H1 (cell line): ENCODE results near the gene PLA2G4E. TPM values are rescaled to one million over a fixed set of nuclear protein-coding genes. Genes with fewer than 3 reads are reported as not detected.

Experiments used
- CBX5 ChIP-seq: fragments of 300-800, 300-1000 bp; sonication (generic); IDR thresholded peaks from 2 replicates; pipeline ENCODE4 v1.7.1; 2016; ENCODE audit warnings: antibody characterized with exemption, low read length, low read depth
- CBX8 ChIP-seq: fragments of 300-800, 300-1000 bp; sonication (generic); IDR thresholded peaks from 2 replicates; pipeline ENCODE4 v1.7.1; 2016; ENCODE audit warnings: low read depth, low read length, borderline replicate concordance
- JUN ChIP-seq: IDR thresholded peaks from 2 replicates; pipeline ENCODE4 v1.6.1; 2011; ENCODE audit warnings: low read depth, mild to moderate bottlenecking, improper control_type of control experiment, low read length
- JUND ChIP-seq: IDR thresholded peaks from 2 replicates; pipeline ENCODE4 v1.6.1; 2011; ENCODE audit warnings: mild to moderate bottlenecking, improper control_type of control experiment, low read length
- PHF8 ChIP-seq: fragments of 200-600 bp; sonication (generic); conservative IDR thresholded peaks from 2 replicates; pipeline ENCODE4 v1.7.1; 2012; ENCODE audit warnings: low read depth, mild to moderate bottlenecking, inconsistent platforms, low read length, moderate library complexity
- SIN3A ChIP-seq, 2 experiments: IDR thresholded peaks in 1 of 2; conservative IDR thresholded peaks in 1 of 2; 2 replicates each; pipeline ENCODE4 v1.6.1; 2011 to 2012; ENCODE audit warnings: low read length in 2 of 2, improper control_type of control experiment in 1 of 2, low read depth in 1 of 2, mild to moderate bottlenecking in 1 of 2
- polyA plus RNA-seq, 7 experiments: library from polyadenylated mRNA; depleted of rRNA in 3 of 7; stranded (reverse) in 5 of 7; unstranded in 2 of 7; fragments of >200 nt in 5 of 7; fragments of 200-250 nt in 2 of 7; gene quantifications; 1 replicate in 5 of 7; 2 replicates in 1 of 7; 4 replicates in 1 of 7; pipeline versions ENCODE4 v1.2.1 to v1.2.3, GENCODE V29; 2011 to 2013; ENCODE audit warnings: missing spikeins in 2 of 7, mixed read lengths in 2 of 7
- total RNA-seq: library from RNA; stranded (reverse); fragmentation: NEBNext Ultra II Directional; extraction: Animal tissue kit (Norgen Biotek cat#: 25700); gene quantifications from 2 replicates; pipeline ENCODE4 v1.2.1, GENCODE V29; 2021

PLA2G4E gene
- total and polyA plus RNA-seq, 2 of the 8 experiments (the other 6 are each of a cell fraction or from before 2014, with no cell fraction given), result 0.03 TPM; not detected in 1

GRCh38 chr15:42063122-42063848 is 42.4 kb upstream of the PLA2G4E start (continued):
- no peak for TF ChIP-seq CBX5
- no peak for TF ChIP-seq SIN3A (conservative IDR thresholded peaks at IDR 0.05 in 1 of 2, IDR thresholded peaks at IDR 0.05 in 1 of 2; ENCODE audit: low read depth in 1 of 2, low read length in 2 of 2)
- TF ChIP-seq JUN, result no peak
- TF ChIP-seq PHF8, result no peak
- TF ChIP-seq CBX8, result no peak
- no peak for TF ChIP-seq JUND
